Liver (tissue), 9 donors: ENCODE results near the gene KDM3A. TPM values are rescaled to one million over a fixed set of nuclear protein-coding genes. Genes with fewer than 3 reads are reported as not detected.

Experiments used
- DNase-seq: peaks from one replicate; pipeline ENCODE4 v3.0.0-alpha.2; 2017; ENCODE audit warnings: low spot score
- H3K27ac ChIP-seq, 2 donors: one replicate each; pipeline ENCODE4 v1.7.0; 2013; ENCODE audit warnings: inconsistent platforms in 2 of 2, low read length in 2 of 2, control low read depth in 1 of 2, low read depth in 1 of 2, mild to moderate bottlenecking in 1 of 2
- H3K27me3 ChIP-seq, 4 donors: one replicate each; pipeline versions ENCODE4 v1.6.1 to v1.7.0; 2013; ENCODE audit warnings: low read length in 3 of 4, inconsistent platforms in 1 of 4, mild to moderate bottlenecking in 1 of 4, moderate library complexity in 1 of 4; ENCODE audit not compliant: control insufficient read depth in 4 of 4, insufficient read depth in 4 of 4
- H3K36me3 ChIP-seq, 4 donors: one replicate each; pipeline versions ENCODE4 v1.6.1 to v1.7.0; 2013; ENCODE audit warnings: low read length in 3 of 4, mild to moderate bottlenecking in 3 of 4, low read depth in 1 of 4, moderate library complexity in 1 of 4; ENCODE audit not compliant: control insufficient read depth in 4 of 4, insufficient read depth in 3 of 4
- H3K4me1 ChIP-seq, 4 donors: one replicate each; pipeline versions ENCODE4 v1.6.1 to v1.7.0; 2013; ENCODE audit warnings: low read length in 3 of 4, mild to moderate bottlenecking in 3 of 4, moderate library complexity in 1 of 4; ENCODE audit not compliant: control insufficient read depth in 4 of 4, insufficient read depth in 4 of 4
- H3K4me3 ChIP-seq, 3 donors: one replicate each; pipeline versions ENCODE4 v1.6.1 to v1.7.0; 2013; ENCODE audit warnings: low read length in 3 of 3, control low read depth in 1 of 3, low read depth in 1 of 3, mild to moderate bottlenecking in 1 of 3
- H3K9ac ChIP-seq, 2 donors: one replicate each; pipeline ENCODE4 v1.7.0; 2013; ENCODE audit warnings: low read length in 2 of 2, mild to moderate bottlenecking in 2 of 2, moderate library complexity in 2 of 2, control low read depth in 1 of 2, low read depth in 1 of 2
- H3K9me3 ChIP-seq, 4 donors: one replicate each; pipeline versions ENCODE4 v1.6.1 to v1.7.0; 2013; ENCODE audit warnings: low read length in 3 of 4; ENCODE audit not compliant: control insufficient read depth in 4 of 4
- ATF3 ChIP-seq: IDR thresholded peaks from 2 replicates; pipeline ENCODE4 v1.6.1; 2016; ENCODE audit warnings: antibody characterized with exemption
- EGR1 ChIP-seq, 2 donors: IDR thresholded peaks; 2 replicates each; pipeline ENCODE4 v1.6.1; 2016 to 2018; ENCODE audit warnings: antibody characterized with exemption in 2 of 2, low read depth in 2 of 2
- FOXA1 ChIP-seq: IDR thresholded peaks from 2 replicates; pipeline ENCODE4 v1.6.1; 2016; ENCODE audit warnings: antibody characterized with exemption
- FOXA2 ChIP-seq: IDR thresholded peaks from 2 replicates; pipeline ENCODE4 v1.6.1; 2016; ENCODE audit warnings: antibody characterized with exemption
- HNF4A ChIP-seq, 2 donors: conservative IDR thresholded peaks; 2 replicates each; pipeline ENCODE4 v1.6.1; 2016; ENCODE audit warnings: antibody characterized with exemption in 2 of 2, mild to moderate bottlenecking in 2 of 2
- JUND ChIP-seq, 2 donors: IDR thresholded peaks; 2 replicates each; pipeline ENCODE4 v1.6.1; 2016; ENCODE audit warnings: antibody characterized with exemption in 2 of 2
- MAX ChIP-seq: IDR thresholded peaks from 2 replicates; pipeline ENCODE4 v1.6.1; 2016; ENCODE audit warnings: antibody characterized with exemption
- SP1 ChIP-seq: IDR thresholded peaks from 2 replicates; pipeline ENCODE4 v1.6.1; 2018; ENCODE audit warnings: antibody characterized with exemption, mild to moderate bottlenecking
- YY1 ChIP-seq: IDR thresholded peaks from 2 replicates; pipeline ENCODE4 v1.6.1; 2016; ENCODE audit warnings: antibody characterized with exemption, mild to moderate bottlenecking
- ZBTB33 ChIP-seq: IDR thresholded peaks from 2 replicates; pipeline ENCODE4 v1.6.1; 2016; ENCODE audit warnings: antibody characterized with exemption
- WGBS: extraction: QIAGEN DNeasy Blood & Tissue Kit; methylation state at CpG from one replicate; pipeline ENCODE4 v1.1.7; 2013; 5-methylcytosine and 5-hydroxymethylcytosine counted together
- polyA plus RNA-seq, 2 donors: library from polyadenylated mRNA; stranded (reverse) in 1 of 2; unstranded in 1 of 2; fragments of 200-250 nt in 1 of 2; fragments of >200 nt in 1 of 2; fragmentation: Nextera tagmentation in 1 of 2; extraction: Ambion mirVana in 1 of 2; gene quantifications; one replicate each; pipeline versions ENCODE4 v1.2.1 to v1.2.3, GENCODE V29; 2013 to 2015
- total RNA-seq, 2 donors: library from RNA; depleted of rRNA; stranded (reverse); fragments of >200 nt; gene quantifications; one replicate each; pipeline ENCODE4 v1.2.3, GENCODE V29; 2014
- TF ChIP-seq, protein P1 (sequence below): fragments of 150-350 bp; IDR thresholded peaks from 2 replicates; pipeline ENCODE4 v1.5.1; 2017; ENCODE audit warnings: improper control_type of control experiment, low read depth, low read length; ENCODE audit not compliant: missing input control
- donor health status: healthy.
- donor health status: healthy.
- donor health status: healthy.
- donor health status: healthy.
- donor health status: healthy.

KDM3A gene
- total and polyA plus RNA-seq, 4 donors: 3.9 to 19.8 (median 8.3) TPM

- no peak for TF ChIP-seq SP1
- TF ChIP-seq, protein P1, sequence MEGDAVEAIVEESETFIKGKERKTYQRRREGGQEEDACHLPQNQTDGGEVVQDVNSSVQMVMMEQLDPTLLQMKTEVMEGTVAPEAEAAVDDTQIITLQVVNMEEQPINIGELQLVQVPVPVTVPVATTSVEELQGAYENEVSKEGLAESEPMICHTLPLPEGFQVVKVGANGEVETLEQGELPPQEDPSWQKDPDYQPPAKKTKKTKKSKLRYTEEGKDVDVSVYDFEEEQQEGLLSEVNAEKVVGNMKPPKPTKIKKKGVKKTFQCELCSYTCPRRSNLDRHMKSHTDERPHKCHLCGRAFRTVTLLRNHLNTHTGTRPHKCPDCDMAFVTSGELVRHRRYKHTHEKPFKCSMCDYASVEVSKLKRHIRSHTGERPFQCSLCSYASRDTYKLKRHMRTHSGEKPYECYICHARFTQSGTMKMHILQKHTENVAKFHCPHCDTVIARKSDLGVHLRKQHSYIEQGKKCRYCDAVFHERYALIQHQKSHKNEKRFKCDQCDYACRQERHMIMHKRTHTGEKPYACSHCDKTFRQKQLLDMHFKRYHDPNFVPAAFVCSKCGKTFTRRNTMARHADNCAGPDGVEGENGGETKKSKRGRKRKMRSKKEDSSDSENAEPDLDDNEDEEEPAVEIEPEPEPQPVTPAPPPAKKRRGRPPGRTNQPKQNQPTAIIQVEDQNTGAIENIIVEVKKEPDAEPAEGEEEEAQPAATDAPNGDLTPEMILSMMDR: no peak
- TF ChIP-seq ZBTB33: no peak
- TF ChIP-seq ATF3: no peak
- no peak for TF ChIP-seq HNF4A (conservative IDR thresholded peaks at IDR 0.05)
- TF ChIP-seq JUND (IDR thresholded peaks at IDR 0.05): no peak
- TF ChIP-seq EGR1 (IDR thresholded peaks at IDR 0.05; ENCODE audit: low read depth in 2 of 2): no peak
- H3K9me3 ChIP-seq: peaks cover 0 to 8% (median 4%) of the 10 kb centered on the region in 4 donors
- no peak overlapping the region for H3K27ac ChIP-seq
- 59% methylated on average over 1 of the region's 1 CpG for WGBS
- no peaks in the 10 kb centered on the region for H3K36me3 ChIP-seq
- no peaks in the 10 kb centered on the region for H3K27me3 ChIP-seq
- H3K4me1 ChIP-seq: no peaks in the 10 kb centered on the region
- DNase-seq: no peak
- H3K9ac ChIP-seq: no peak overlapping the region
- no peak overlapping the region for H3K4me3 ChIP-seq
Observed at GRCh38 chr2:86417961-86418360, 23.2 kb upstream of the KDM3A start.

GRCh38 chr2:86420913-86421312 is 20.3 kb upstream of the KDM3A start:
- 83% methylated on average over 5 of the region's 5 CpGs for WGBS
- TF ChIP-seq YY1 (no peak), MAX (no peak), FOXA2 (no peak)
- TF ChIP-seq, protein P1: no peak

GRCh38 chr2:86426271-86426670 is 14.9 kb upstream of the KDM3A start:
- H3K4me3 ChIP-seq: no peak overlapping the region
- H3K36me3 ChIP-seq: no peaks in the 10 kb centered on the region
- no peak overlapping the region for H3K27ac ChIP-seq
- WGBS: 79% methylated on average over 4 of the region's 4 CpGs
- H3K27me3 ChIP-seq: no peaks in the 10 kb centered on the region
- H3K9me3 ChIP-seq: peaks cover 0 to 20% (median 8%) of the 10 kb centered on the region in 4 donors
- TF ChIP-seq JUND (IDR thresholded peaks at IDR 0.05): no peak
- no peak for TF ChIP-seq ZBTB33
- no peak for TF ChIP-seq MAX
- no peak for TF ChIP-seq FOXA1
- H3K4me1 ChIP-seq: no peaks in the 10 kb centered on the region
- DNase-seq: no peak
- H3K9ac ChIP-seq: no peak overlapping the region

More at GRCh38 chr2:86420913-86421312, 20.3 kb upstream of the KDM3A start:
- no peaks in the 10 kb centered on the region for H3K27me3 ChIP-seq
- H3K9ac ChIP-seq: no peak overlapping the region
- peaks cover 0 to 10% (median 6%) of the 10 kb centered on the region in 4 donors for H3K9me3 ChIP-seq
- H3K36me3 ChIP-seq: no peaks in the 10 kb centered on the region
- no peak overlapping the region for H3K27ac ChIP-seq
- no peak overlapping the region for H3K4me3 ChIP-seq
- DNase-seq: no peak
- H3K4me1 ChIP-seq: no peaks in the 10 kb centered on the region
